CD4-positive, alpha-beta T cell treated with Interferon gamma for 1 hour (primary cell): ENCODE results near the gene RPL29.

ENCODE experiments used
- DNase-seq: peaks from one replicate; pipeline ENCODE4 v3.0.0-alpha.2; 2020

The RPL29 gene

DNA sequence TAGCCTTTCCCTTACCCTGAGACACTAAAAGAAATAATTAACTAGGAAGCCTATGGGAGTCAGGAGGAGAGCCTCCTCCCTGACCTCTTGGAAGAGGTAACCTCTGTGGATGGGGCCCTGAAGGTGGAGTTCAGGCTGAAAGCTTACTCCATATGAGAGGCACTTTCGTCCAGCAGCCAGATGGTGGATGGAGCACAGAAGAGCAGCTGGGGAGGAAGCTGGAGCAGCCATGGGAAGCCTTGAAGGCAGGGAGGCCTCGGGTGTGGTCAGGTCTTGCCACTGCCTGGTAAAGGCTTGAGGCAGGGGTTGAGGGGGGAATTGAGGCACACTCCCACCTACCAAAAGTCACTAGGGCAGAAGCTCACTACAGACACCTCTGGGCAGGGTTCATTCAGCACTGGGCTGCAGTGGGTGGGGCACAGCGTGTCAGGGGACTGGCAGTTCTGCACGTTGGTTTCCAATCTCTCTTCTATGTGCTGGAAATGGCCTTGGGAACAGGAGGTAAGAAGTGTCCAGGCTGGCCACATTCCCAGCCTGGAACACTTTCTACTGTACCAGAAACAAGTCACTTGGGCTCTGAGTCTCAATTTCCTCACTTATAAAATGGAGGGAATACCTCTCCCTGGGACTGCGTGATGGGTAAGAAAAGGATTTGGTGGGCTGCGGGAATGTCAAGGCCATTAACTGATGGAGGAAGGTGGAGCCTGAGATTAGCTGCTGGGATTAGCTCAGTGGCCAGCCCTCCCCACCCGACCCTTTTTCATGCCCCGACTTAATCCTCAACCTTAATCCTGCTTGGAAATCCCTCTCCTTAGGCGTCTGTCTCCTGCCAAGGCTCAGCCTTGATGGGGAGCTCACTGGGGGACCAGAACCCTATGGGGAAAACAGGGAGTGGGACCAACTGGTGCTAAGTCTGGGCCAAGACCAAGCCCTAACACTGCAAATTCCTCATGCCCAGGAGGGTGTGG, 33.8 kb downstream of the RPL29 start:
- DNase-seq = no peak

- DNase-seq = no peak
Measured at GRCh38 chr3:51961011-51961410, 34.7 kb downstream of the RPL29 start.

DNA sequence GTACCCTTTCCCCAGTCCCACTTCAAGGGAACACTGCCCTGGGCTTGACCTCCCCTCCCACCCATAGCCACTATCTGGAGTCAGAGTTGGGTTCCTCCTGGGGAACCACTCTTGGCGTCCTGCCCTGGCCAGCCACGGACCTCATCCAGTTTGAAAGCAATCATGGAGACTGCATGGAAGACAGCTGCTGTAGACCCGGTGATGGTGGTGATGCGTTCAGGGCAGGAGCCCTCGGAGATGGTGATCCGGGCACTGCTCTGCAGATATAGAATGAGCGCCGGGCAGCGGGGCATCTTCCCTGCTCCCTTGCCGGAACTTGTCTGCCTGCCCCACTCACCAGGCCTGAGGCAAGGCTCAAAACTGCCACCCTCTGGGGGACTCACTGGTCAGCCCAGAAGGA, 35.3 kb downstream of the RPL29 start:
- DNase-seq = no peak

- DNase-seq = no peak
Measured at GRCh38 chr3:51959651-51960050, 36.0 kb downstream of the RPL29 start.

DNA sequence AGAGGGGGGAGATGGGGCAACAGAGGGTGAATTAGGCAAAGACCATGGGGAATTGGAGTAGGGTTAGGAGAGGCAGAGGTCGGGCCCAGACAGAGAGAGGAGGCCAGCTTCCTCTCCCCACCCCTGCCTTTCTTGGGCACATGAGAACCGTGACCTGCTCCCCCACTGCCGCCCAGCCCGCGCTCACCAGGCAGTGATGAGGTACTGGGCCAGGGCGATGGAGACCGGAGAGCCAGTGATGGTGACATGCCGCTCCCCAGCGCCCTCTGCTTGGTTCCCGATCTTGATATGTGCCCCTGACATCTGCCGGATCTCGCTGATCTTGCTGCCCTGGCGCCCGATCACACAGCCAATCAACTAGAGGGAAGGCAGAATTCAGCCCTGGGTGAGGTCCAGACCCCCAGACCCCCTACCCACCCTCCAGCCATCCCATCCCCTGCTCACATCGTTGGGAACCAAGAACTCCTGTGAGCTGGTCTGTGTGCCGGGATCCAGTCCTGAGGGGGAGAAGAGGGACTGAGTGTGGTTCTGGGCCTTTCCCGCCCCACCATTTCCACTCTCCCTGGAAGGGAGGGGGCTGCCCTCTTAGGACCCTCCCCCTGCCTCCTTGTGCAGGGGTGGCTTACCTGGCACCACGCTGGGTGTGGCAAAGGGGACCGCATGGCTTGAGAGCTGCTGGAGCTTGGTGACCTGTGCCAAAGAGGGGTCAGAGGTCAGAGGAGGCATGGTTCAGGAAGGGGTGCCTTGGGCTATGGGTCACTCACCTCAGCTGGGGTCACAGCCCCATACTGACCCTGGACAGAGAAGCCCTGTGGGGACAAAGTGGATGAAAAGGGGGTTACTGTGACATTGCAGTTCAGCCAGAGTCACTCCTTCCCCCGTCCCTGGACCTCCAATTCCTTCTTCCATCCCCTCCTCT, 36.8 kb downstream of the RPL29 start:
- DNase-seq = no peak

GRCh38 chr3:51957520-51958205, 38.0 kb downstream of the RPL29 start:
- DNase-seq = no peak

DNA sequence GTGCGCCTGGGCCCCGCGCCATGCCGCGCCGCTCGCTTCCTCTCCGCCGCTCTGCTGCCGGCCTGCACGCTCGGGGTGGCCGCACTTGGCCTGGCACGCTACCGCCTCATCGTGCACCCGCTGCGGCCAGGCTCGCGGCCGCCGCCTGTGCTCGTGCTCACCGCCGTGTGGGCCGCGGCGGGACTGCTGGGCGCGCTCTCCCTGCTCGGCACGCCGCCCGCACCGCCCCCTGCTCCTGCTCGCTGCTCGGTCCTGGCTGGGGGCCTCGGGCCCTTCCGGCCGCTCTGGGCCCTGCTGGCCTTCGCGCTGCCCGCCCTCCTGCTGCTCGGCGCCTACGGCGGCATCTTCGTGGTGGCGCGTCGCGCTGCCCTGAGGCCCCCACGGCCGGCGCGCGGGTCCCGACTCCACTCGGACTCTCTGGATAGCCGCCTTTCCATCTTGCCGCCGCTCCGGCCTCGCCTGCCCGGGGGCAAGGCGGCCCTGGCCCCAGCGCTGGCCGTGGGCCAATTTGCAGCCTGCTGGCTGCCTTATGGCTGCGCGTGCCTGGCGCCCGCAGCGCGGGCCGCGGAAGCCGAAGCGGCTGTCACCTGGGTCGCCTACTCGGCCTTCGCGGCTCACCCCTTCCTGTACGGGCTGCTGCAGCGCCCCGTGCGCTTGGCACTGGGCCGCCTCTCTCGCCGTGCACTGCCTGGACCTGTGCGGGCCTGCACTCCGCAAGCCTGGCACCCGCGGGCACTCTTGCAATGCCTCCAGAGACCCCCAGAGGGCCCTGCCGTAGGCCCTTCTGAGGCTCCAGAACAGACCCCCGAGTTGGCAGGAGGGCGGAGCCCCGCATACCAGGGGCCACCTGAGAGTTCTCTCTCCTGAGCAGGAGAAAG, 39.6 kb downstream of the RPL29 start:
- DNase-seq = peak; percentile 24

DNA sequence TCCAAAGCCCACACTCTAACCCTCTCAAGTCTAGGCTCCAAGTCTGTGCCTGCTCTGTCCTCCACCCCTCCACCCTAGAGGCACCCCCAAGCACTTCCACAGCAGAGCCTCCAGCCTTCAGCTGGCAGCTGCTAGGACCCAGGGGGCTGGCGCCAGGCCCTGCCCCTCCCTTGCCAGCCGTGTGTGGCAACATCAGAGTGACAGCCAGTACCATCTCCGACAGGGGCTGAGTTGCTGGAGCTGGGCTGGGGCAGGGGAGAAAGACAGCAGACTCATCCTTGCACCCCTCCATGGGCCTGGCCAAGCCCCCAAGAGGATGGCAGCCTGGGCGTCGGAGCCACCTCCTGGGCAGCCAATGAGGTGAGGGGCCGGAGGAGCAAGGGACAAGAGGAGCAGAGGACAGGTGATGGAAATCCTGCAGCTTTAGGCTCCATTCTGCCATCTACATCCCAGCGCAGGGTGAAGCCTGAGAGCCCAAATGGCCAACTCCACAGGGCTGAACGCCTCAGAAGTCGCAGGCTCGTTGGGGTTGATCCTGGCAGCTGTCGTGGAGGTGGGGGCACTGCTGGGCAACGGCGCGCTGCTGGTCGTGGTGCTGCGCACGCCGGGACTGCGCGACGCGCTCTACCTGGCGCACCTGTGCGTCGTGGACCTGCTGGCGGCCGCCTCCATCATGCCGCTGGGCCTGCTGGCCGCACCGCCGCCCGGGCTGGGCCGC, 40.4 kb downstream of the RPL29 start, which contains the start of gene GPR62:
TSS of gene GPR62 (plus strand) at position 207 of the 718 bp plus-strand sequence. CDS start at position 479, 272 bp downstream.
- no peak for DNase-seq

- no peak for DNase-seq
Measured at GRCh38 chr3:51954713-51955112, 41.0 kb downstream of the RPL29 start.

DNA sequence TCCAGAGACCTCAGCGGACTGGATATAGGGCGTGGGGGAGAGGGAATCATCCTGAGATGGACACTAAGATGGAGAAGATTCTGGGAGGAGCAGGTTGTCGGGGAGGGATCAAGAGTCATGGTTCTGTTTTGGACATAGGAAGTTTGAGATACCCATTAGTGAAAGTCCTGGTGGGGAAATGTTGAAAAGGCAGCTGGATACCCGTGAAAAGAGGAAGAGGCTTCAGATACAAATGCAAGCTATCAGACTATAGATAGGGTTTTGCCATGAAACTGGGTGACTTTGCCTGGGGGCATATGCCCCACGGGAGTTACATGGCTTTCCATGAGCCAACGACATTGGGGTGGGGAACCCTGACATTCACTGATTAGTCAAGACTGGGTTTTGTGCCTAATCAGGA, 41.6 kb downstream of the RPL29 start:
- DNase-seq = no peak

DNA sequence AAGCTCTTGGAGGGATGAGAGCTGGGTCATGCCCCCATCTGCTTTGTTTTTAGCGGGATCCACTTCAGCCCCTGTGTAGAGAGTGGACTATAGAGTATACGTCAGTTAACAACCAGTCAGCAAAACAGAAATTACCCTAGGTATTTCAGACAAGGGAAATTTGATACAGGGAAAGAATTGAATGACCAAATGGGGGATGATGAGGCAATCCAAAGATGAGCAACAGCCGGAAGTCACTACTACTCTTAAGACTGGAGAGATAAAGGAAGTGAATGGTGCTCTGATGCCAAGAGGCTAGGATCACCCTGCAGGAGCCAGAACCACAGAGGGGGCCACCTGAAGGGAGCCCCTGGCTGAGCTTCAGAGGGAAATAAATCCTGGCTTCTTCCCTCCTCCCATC, 42.2 kb downstream of the RPL29 start:
- no peak for DNase-seq

DNA sequence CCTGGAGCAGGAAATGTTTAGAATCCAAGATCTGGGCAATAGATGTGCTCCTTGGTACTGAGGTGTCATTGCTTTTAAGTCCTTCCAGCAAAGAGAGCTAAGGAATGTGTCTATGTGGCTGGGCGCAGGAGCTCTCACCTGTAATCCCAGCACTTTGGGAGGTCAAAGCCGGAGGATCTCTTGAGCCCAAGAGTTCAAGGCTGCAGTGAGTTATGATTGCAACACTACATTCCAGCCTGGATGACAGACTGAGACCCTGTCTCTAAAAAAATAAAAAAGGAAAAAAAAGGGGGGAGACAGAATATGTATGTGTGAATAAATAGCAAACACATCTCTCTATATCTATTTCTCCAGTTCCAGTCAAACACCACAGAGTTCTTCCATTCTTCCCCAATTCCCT, 44.8 kb downstream of the RPL29 start:
- no peak for DNase-seq

DNA sequence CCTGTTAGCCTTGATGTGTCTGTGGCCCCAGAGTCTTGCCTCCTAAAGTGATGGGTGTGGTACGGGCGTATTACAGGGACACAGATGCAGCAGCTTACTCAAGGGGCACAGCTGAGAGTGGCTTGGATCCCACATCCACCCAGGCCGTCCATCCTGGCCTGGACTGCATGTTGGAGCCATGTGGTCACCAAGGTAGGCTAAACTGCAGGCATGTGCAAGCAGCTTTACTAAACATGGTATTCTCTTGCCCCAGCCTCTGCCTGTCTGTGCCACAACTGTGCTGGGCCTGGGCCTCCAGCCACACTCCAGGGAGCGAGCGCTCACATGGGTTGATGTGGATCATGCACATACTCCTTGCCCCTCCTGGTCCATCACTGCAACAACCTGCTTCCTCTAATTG, 46.6 kb downstream of the RPL29 start:
- no peak for DNase-seq

DNA sequence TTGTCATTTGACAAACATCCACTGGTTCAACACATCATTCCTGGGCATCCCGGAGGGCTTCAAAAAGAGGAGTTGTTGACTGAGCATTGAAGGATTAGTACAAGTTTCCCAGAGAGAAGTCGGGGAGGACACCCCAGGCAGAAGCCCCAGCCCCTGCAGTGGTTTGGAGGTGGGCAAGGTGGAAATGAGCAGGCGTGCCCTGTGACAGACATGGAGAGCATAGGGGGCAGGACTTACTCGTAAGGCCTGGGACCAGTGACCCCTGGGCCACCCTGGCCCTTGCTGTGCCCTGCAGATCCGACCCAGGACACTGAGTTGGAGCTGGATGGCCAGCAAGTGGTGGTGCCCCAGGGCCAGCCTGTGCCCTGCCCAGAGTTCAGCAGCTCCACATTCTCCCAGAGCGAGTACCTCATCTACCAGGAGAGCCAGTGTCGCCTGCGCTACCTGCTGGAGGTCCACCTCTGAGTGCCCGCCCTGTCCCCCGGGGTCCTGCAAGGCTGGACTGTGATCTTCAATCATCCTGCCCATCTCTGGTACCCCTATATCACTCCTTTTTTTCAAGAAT, 47.6 kb downstream of the RPL29 start:
- DNase-seq = no peak

- no peak for DNase-seq
Measured at GRCh38 chr3:51947215-51947900, 48.3 kb downstream of the RPL29 start.

DNA sequence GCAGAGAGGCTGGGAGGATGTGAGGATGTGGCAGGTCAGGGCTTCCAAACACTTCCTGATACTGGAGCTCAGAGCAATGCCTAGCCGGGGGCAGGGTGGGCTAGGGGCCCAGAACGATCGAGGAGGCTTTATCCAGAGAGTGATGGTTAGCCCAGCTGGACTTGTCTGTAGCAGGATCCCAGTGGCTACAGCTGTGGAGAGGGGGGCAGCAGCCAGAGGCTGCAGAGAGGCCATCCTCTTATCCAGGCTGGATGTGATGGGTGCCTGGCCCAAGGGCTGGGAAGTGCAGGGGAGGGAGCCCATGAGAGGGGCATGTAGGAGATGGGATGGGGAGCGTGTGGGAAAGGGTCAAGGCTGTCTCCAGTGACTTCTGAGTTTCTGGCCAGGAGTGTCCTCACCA, 48.9 kb downstream of the RPL29 start:
- DNase-seq = no peak

- no peak for DNase-seq
Measured at GRCh38 chr3:51945926-51946705, 49.6 kb downstream of the RPL29 start.

DNA sequence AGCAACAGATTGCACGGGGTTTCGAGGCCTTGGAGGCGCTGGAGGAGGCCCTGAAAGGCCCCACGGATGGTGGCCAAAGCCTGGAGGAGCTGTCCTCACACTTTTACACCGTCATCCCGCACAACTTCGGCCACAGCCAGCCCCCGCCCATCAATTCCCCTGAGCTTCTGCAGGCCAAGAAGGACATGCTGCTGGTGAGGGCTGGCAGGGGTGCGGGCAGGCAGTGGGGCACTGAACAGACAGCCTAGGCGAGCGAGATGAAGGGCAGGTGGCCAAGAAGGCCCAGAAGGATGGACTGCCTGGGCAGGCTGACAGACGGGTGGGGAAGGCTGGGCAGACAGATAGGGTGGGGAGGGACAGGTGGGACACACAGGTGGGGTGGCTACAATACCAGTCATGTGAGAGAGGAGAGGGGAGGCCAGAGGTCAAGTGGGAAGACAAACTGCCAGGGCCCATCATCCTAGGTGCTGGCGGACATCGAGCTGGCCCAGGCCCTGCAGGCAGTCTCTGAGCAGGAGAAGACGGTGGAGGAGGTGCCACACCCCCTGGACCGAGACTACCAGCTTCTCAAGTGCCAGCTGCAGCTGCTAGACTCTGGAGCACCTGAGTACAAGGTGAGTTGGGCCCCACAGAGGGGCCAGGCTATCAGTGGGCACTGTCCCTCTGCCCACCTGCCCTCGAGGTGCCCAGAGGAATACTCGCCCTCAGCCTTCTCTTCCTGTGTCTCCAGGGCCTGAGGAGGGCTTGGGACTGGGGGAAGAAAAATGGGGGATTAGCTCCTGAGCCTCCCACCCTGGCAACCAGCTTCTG, 50.5 kb downstream of the RPL29 start:
- DNase-seq = no peak
